Mesenchymal stem cell (in vitro differentiated cells and primary cell): ENCODE results near the gene TMEM150C.

Source experiments
- DNase-seq: peaks from one replicate; pipeline ENCODE4 v3.0.0-alpha.2; 2013
- H2AFZ ChIP-seq: one replicate; pipeline ENCODE4 v1.6.1; 2013; ENCODE audit warnings: low read depth, mild to moderate bottlenecking, control low read depth, inconsistent platforms, low read length, moderate library complexity
- H2AK5ac ChIP-seq: 2 replicates; pipeline ENCODE4 v1.6.1; 2013; ENCODE audit warnings: low read length, moderate library complexity, mild to moderate bottlenecking, inconsistent platforms; ENCODE audit not compliant: severe bottlenecking
- H2BK120ac ChIP-seq: one replicate; pipeline ENCODE4 v1.6.1; 2013; ENCODE audit warnings: low read depth, mild to moderate bottlenecking, inconsistent platforms, low read length, moderate library complexity
- H2BK12ac ChIP-seq, 2 experiments: one replicate each; pipeline ENCODE4 v1.6.1; 2013; ENCODE audit warnings: inconsistent platforms in 2 of 2, low read length in 2 of 2, mild to moderate bottlenecking in 2 of 2, moderate library complexity in 2 of 2, control low read depth in 1 of 2
- H2BK15ac ChIP-seq: one replicate; pipeline ENCODE4 v1.6.1; 2013; ENCODE audit warnings: mild to moderate bottlenecking, low read depth, inconsistent platforms; ENCODE audit not compliant: poor library complexity, severe bottlenecking
- H2BK5ac ChIP-seq: 2 replicates; pipeline ENCODE4 v1.6.1; 2013; ENCODE audit warnings: low read depth, mild to moderate bottlenecking, low read length, control low read depth, inconsistent platforms; ENCODE audit not compliant: poor library complexity, severe bottlenecking
- H3K14ac ChIP-seq, 2 experiments: one replicate each; pipeline ENCODE4 v1.6.1; 2013; ENCODE audit warnings: inconsistent platforms in 2 of 2, low read length in 2 of 2, control low read depth in 1 of 2, mild to moderate bottlenecking in 1 of 2, moderate library complexity in 1 of 2
- H3K18ac ChIP-seq, 2 experiments: one replicate each; pipeline ENCODE4 v1.6.1; 2013; ENCODE audit warnings: inconsistent platforms in 2 of 2, low read length in 2 of 2, control low read depth in 1 of 2, low read depth in 1 of 2, mild to moderate bottlenecking in 1 of 2
- H3K23ac ChIP-seq, 2 experiments: one replicate each; pipeline ENCODE4 v1.6.1; 2013; ENCODE audit warnings: inconsistent platforms in 2 of 2, low read length in 2 of 2, mild to moderate bottlenecking in 2 of 2, moderate library complexity in 2 of 2, control low read depth in 1 of 2
- H3K27ac ChIP-seq: 2 replicates; pipeline ENCODE4 v1.5.1; 2013; ENCODE audit warnings: mild to moderate bottlenecking, moderate library complexity, low read length, control low read depth, inconsistent platforms; ENCODE audit not compliant: poor library complexity, severe bottlenecking
- H3K27me3 ChIP-seq, 2 experiments: 2 replicates each; pipeline versions ENCODE4 v1.6.1 to v1.7.0; 2013; ENCODE audit warnings: low read length in 2 of 2, mild to moderate bottlenecking in 2 of 2, moderate library complexity in 2 of 2, control low read depth in 1 of 2, inconsistent platforms in 1 of 2; ENCODE audit not compliant: control insufficient read depth in 1 of 2, insufficient read depth in 1 of 2
- H3K36me3 ChIP-seq, 2 experiments: 2 replicates each; pipeline versions ENCODE4 v1.6.1 to v1.7.0; 2013; ENCODE audit warnings: low read length in 2 of 2, control low read depth in 1 of 2, inconsistent platforms in 1 of 2, low read depth in 1 of 2, mild to moderate bottlenecking in 1 of 2; ENCODE audit not compliant: insufficient read depth in 2 of 2, control insufficient read depth in 1 of 2
- H3K4ac ChIP-seq, 2 experiments: one replicate each; pipeline ENCODE4 v1.6.1; 2013; ENCODE audit warnings: inconsistent platforms in 2 of 2, low read length in 2 of 2, mild to moderate bottlenecking in 2 of 2, moderate library complexity in 2 of 2, control low read depth in 1 of 2, low read depth in 1 of 2
- H3K4me1 ChIP-seq: 2 replicates; pipeline ENCODE4 v1.6.1; 2013; ENCODE audit warnings: low read depth, low read length, control low read depth; ENCODE audit not compliant: control insufficient read depth, insufficient read depth
- H3K4me2 ChIP-seq: 2 replicates; pipeline ENCODE4 v1.6.1; 2013; ENCODE audit warnings: low read length, mild to moderate bottlenecking, inconsistent platforms; ENCODE audit not compliant: poor library complexity, severe bottlenecking
- H3K4me3 ChIP-seq, 2 experiments: 2 replicates each; pipeline versions ENCODE4 v1.5.1 to v1.7.0; 2013; ENCODE audit warnings: low read length in 2 of 2, mild to moderate bottlenecking in 2 of 2, control low read depth in 1 of 2, low read depth in 1 of 2; ENCODE audit not compliant: insufficient read depth in 1 of 2
- H3K79me1 ChIP-seq: replicated peaks from 2 replicates; pipeline ENCODE4 v1.6.1; 2013; ENCODE audit warnings: mild to moderate bottlenecking, control low read depth, low read length, inconsistent platforms; ENCODE audit not compliant: poor library complexity, severe bottlenecking
- H3K9ac ChIP-seq: 2 replicates; pipeline ENCODE4 v1.7.0; 2013; ENCODE audit warnings: mild to moderate bottlenecking, low read length, moderate library complexity
- H3K9me3 ChIP-seq: 2 replicates; pipeline ENCODE4 v1.7.0; 2013; ENCODE audit warnings: mild to moderate bottlenecking, low read length; ENCODE audit not compliant: control insufficient read depth
- H4K8ac ChIP-seq: one replicate; pipeline ENCODE4 v1.6.1; 2013; ENCODE audit warnings: inconsistent platforms, mild to moderate bottlenecking, low read length, moderate library complexity
- H4K91ac ChIP-seq: one replicate; pipeline ENCODE4 v1.6.1; 2013; ENCODE audit warnings: mild to moderate bottlenecking, low read length, inconsistent platforms
- WGBS: methylation state at CpG from one replicate; pipeline ENCODE4 v1.1.7; 2013; ENCODE audit warnings: mixed read lengths; 5-methylcytosine and 5-hydroxymethylcytosine counted together

The TMEM150C gene

DNA sequence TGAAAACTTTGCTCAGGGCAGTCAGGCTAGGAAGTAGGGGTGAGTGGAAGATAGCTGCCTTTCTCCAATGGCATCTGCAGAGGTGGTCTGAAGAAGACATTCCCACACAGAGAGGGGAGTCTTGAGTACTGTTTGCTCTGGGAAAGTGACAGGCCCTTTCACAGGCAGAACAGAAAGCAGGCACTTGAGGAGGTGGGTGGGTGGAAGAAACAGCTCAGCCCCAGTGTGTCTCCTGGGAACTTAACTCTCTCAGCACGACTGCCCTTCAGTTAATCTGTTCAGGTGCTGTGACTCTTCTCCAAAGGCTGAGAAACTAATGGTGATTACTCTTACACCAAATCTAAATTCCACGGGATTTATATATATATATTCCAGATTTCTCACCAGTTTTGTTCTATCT lies 103.1 kb downstream of the TMEM150C start:
- Histone ChIP-seq H3K9me3 (no peaks in the 10 kb centered on the region), H3K4me1 (no peaks in the 10 kb centered on the region), H3K27ac (no peak overlapping the region), H2BK15ac (no peak overlapping the region), H4K8ac (no peak overlapping the region), H4K91ac (no peak overlapping the region), H3K36me3 (peaks cover 18 to 68% of the 10 kb centered on the region in 2 experiments), H3K4me2 (no peak overlapping the region), H3K23ac (no peak overlapping the region), H3K9ac (no peak overlapping the region), H3K27me3 (no peaks in the 10 kb centered on the region), H2BK120ac (no peak overlapping the region), H3K18ac (no peak overlapping the region), H3K4ac (no peak overlapping the region), H2BK12ac (no peak overlapping the region), H3K4me3 (no peak overlapping the region), H3K14ac (no peak overlapping the region), H2AK5ac (no peak overlapping the region), H2AFZ (no peak overlapping the region), H3K79me1 (peaks cover 16% of the 10 kb centered on the region), H2BK5ac (no peak overlapping the region)
- 75% methylated on average over 2 of the region's 2 CpGs for WGBS
- DNase-seq, result no peak

DNA sequence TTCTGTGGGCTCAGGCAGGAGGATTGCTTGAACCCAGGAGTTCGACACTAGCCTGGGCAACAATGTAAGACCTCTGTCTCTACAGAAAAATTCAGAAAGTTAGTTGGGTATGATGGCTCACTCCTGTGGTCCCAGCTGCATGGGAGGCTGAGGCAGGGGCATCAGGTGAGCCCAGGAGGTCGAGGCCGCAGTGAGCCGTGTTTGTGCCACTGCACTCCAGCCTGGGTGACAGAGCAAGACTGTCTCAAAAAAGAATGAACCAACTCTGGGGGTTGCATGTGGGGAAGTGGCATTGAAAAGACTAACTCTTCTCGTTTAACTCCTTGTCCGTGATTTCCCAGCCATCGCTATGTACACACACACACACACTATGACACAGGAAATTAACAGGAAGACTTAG lies 104.5 kb downstream of the TMEM150C start:
- no peak overlapping the region for H4K8ac ChIP-seq
- no peak overlapping the region for H2AFZ ChIP-seq
- H3K4me1 ChIP-seq, result no peaks in the 10 kb centered on the region
- H3K27me3 ChIP-seq, result no peaks in the 10 kb centered on the region
- no peak overlapping the region for H2BK5ac ChIP-seq
- no peak overlapping the region for H3K18ac ChIP-seq
- no peak overlapping the region for H2BK12ac ChIP-seq
- H3K14ac ChIP-seq, result no peak overlapping the region
- H3K79me1 ChIP-seq, result peaks cover 18% of the 10 kb centered on the region
- H4K91ac ChIP-seq, result no peak overlapping the region
- no peak overlapping the region for H3K27ac ChIP-seq
- H2BK120ac ChIP-seq, result no peak overlapping the region
- H3K23ac ChIP-seq, result no peak overlapping the region
- no peak overlapping the region for H3K4me3 ChIP-seq
- no peak overlapping the region for H3K9ac ChIP-seq
- H3K4me2 ChIP-seq, result no peak overlapping the region
- WGBS, result 93% methylated on average over 5 of the region's 7 CpGs
- DNase-seq, result no peak
- no peaks in the 10 kb centered on the region for H3K9me3 ChIP-seq
- no peak overlapping the region for H3K4ac ChIP-seq
- no peak overlapping the region for H2AK5ac ChIP-seq
- H3K36me3 ChIP-seq, result peaks cover 23 to 72% of the 10 kb centered on the region in 2 experiments
- no peak overlapping the region for H2BK15ac ChIP-seq

DNA sequence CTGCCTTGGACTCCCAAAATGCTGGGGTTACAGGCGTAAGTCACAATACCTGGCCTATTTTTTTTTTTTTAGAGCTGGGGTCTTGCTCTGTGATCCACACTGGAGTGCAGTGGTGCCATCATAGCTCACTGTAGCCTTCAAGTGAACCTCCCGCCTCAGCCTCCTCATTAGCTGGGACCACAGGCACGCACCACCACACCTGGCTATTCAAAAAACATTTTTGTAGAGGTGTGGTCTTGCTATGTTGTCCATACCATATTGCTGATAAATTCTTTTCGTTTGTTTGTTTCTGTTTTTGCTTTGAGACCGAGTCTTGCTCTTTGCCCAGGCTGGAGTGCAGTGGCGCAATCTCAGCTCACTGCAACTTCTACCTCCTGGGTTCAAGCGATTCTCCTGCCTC lies 109.8 kb downstream of the TMEM150C start:
- no peaks in the 10 kb centered on the region for H3K9me3 ChIP-seq
- no peak overlapping the region for H2BK5ac ChIP-seq
- no peak overlapping the region for H3K23ac ChIP-seq
- no peak overlapping the region for H3K27ac ChIP-seq
- H2BK120ac ChIP-seq, result no peak overlapping the region
- H3K9ac ChIP-seq, result no peak overlapping the region
- no peak overlapping the region for H3K4me2 ChIP-seq
- no peaks in the 10 kb centered on the region for H3K27me3 ChIP-seq
- no peak overlapping the region for H2BK15ac ChIP-seq
- no peak overlapping the region for H2AFZ ChIP-seq
- no peaks in the 10 kb centered on the region for H3K4me1 ChIP-seq
- peaks cover 25 to 70% of the 10 kb centered on the region in 2 experiments for H3K36me3 ChIP-seq
- DNase-seq, result no peak
- H2BK12ac ChIP-seq, result no peak overlapping the region
- no peak overlapping the region for H3K14ac ChIP-seq
- no peak overlapping the region for H3K4me3 ChIP-seq
- H4K8ac ChIP-seq, result no peak overlapping the region
- no peak overlapping the region for H2AK5ac ChIP-seq
- no peak overlapping the region for H4K91ac ChIP-seq
- H3K18ac ChIP-seq, result no peak overlapping the region
- H3K79me1 ChIP-seq, result peaks cover 30% of the 10 kb centered on the region
- H3K4ac ChIP-seq, result no peak overlapping the region
- 97% methylated on average over 6 of the region's 7 CpGs for WGBS

DNA sequence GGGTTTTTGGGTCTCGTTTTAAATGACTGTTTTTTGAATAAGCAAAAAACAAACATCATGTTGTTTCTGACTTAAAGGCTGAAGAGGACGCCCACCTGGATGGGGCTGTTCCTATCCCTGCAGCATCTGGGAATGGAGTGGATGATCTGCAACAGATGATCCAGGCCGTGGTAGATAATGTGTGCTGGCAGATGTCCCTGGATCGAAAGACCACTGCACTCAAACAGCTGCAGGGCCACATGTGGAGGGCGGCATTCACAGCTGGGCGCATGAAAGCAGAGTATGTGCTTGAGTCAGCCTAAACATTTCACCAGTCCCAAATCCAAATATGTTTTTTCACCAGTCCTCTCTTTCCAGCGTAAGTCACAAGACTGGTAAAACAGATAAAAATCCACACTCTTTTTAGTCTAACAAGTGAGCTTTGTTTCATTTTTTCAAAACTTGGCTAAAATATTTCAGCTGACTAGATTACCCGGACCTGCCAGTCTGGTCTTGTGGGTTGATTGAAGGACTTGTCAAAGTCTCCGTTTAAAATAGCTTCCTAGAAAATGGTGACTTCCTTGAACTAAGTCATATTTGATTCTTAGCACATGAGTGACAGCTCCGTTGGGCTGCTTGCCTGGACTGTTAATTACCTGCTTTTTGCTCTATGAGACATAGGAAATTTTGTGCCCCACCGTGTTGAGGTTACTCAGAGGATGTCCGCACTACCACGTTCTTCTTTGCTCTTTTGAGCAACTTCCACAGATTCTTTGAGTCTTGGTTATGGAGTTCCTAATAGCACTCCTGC lies 110.6 kb downstream of the TMEM150C start:
- H3K4ac ChIP-seq, result no peak overlapping the region

More for the DNA sequence above, 110.6 kb downstream of the TMEM150C start:
- Histone ChIP-seq H3K27me3 (no peaks in the 10 kb centered on the region), H3K23ac (no peak overlapping the region), H4K8ac (no peak overlapping the region), H3K4me3 (no peak overlapping the region), H2BK5ac (no peak overlapping the region), H2AK5ac (no peak overlapping the region), H3K79me1 (peaks cover 30% of the 10 kb centered on the region), H2BK120ac (no peak overlapping the region), H3K18ac (no peak overlapping the region), H3K4me2 (no peak overlapping the region), H2AFZ (no peak overlapping the region), H3K27ac (no peak overlapping the region), H3K4me1 (no peaks in the 10 kb centered on the region), H3K36me3 (peaks cover 24 to 62% of the 10 kb centered on the region in 2 experiments), H3K9me3 (no peaks in the 10 kb centered on the region), H4K91ac (no peak overlapping the region), H3K14ac (no peak overlapping the region), H2BK15ac (no peak overlapping the region), H3K9ac (no peak overlapping the region), H2BK12ac (no peak overlapping the region)
- WGBS, result 95% methylated on average over 13 of the region's 13 CpGs
- no peak for DNase-seq
